ENCODE results near the gene ADARB1.

Gene ADARB1

DNA sequence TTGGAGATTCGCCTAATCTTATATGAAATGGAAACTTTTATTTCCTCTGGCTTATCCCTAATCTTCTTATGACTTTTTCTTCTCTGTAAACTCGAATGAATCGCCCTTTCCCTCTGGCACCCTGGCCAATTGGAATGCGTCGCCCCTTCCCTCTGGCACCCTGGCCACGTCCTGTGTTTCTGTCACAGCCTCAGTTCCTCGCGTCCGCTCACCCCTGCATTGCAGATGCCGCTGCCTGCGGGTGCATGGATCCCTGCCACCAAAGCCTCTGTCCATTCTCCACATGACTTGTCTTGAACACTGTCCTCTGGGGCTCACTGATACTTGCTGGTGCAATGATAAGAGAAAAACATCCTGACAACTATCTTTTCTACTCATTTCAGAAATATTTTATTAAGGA, 104.6 kb downstream of the ADARB1 start:
- no peak overlapping the region for H3K27ac Mint-ChIP-seq
- peaks cover 4% of the 10 kb centered on the region for H3K4me1 Mint-ChIP-seq (ENCODE audit: low read depth)
- DNase-seq, result no peak
- H3K36me3 Mint-ChIP-seq (ENCODE audit: low read depth), result peaks cover 71% of the 10 kb centered on the region
- no peaks in the 10 kb centered on the region for H3K27me3 Mint-ChIP-seq
- H3K9me3 Mint-ChIP-seq, result no peaks in the 10 kb centered on the region
- no peak overlapping the region for H3K4me3 Mint-ChIP-seq

DNA sequence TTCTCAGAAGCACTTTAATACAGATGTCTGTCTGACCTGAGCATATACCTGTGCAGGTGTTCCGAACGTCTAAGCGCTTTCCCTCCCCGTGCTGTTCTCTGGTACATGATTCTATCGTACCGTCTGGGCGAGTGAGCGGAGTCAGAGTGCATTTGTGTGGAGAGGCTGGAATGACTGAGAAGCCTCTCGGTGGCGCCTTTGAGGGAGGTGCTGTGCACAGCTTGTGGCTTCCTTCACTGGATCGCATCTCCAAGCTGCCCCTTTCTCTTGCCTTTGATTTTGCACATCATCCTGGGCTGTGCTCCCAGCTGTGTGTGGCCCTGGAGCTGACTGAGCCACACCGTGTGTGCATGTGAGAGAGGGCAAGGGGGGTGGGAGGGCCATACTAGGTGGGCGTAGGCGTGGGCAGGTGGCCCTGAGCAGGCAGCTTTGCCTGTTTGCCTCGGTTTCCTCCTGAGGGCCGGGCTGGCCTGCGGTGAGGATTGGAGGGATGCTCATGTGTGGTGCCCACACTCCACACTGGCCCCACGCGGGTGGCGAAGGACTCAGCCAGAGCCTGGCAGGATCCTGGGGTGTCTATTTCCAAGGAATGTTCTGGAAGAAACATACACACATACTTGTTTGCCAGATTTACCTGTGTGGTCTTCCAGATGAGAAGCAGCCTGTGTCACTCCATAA, 105.3 kb downstream of the ADARB1 start:
- Mint-ChIP-seq H3K4me1 (ENCODE audit: low read depth) (peaks cover 4% of the 10 kb centered on the region), H3K27me3 (no peaks in the 10 kb centered on the region), H3K27ac (no peak overlapping the region), H3K9me3 (no peaks in the 10 kb centered on the region), H3K4me3 (no peak overlapping the region), H3K36me3 (ENCODE audit: low read depth) (peaks cover 79% of the 10 kb centered on the region)
- no peak for DNase-seq

DNA sequence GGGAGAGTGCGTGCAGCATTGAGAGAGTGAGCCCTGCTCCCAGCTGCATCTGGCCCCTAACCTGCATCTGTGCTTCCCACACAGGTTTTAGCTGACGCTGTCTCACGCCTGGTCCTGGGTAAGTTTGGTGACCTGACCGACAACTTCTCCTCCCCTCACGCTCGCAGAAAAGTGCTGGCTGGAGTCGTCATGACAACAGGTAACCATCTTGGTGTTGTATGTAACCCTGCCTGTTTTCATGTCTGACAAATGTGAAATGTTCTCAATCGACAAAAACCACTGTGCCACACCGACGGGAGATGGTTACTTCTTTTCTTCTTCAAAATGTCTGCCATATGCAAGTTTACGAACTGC, 105.8 kb downstream of the ADARB1 start:
- Mint-ChIP-seq H3K9me3 (no peaks in the 10 kb centered on the region), H3K27me3 (no peaks in the 10 kb centered on the region), H3K4me1 (ENCODE audit: low read depth) (peaks cover 4% of the 10 kb centered on the region), H3K4me3 (no peak overlapping the region), H3K27ac (no peak overlapping the region), H3K36me3 (ENCODE audit: low read depth) (peaks cover 84% of the 10 kb centered on the region)
- no peak for DNase-seq

DNA sequence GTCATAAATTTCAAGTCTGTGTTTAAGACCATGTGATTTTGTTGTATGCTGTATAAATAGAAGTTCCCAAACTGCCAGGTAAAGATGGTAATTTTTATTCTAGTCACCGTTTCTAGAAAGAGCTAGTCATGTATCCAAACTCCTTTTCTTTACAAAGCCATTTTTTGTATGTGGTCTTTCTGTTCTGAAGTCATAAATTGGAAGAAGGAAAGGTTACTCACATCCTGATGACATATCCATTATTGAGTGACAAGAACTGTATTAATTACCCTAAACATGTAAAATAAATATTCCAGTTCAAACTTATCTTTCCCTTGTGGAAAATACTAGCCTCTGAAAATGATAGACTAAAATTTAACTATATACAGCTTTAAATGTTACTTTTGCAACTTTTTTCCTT, 108.6 kb downstream of the ADARB1 start:
- no peaks in the 10 kb centered on the region for H3K27me3 Mint-ChIP-seq
- H3K4me3 Mint-ChIP-seq, result no peak overlapping the region
- peaks cover 86% of the 10 kb centered on the region for H3K36me3 Mint-ChIP-seq (ENCODE audit: low read depth)
- no peak for DNase-seq
- no peaks in the 10 kb centered on the region for H3K4me1 Mint-ChIP-seq (ENCODE audit: low read depth)
- peaks cover 18% of the 10 kb centered on the region for H3K9me3 Mint-ChIP-seq
- H3K27ac Mint-ChIP-seq, result no peak overlapping the region

DNA sequence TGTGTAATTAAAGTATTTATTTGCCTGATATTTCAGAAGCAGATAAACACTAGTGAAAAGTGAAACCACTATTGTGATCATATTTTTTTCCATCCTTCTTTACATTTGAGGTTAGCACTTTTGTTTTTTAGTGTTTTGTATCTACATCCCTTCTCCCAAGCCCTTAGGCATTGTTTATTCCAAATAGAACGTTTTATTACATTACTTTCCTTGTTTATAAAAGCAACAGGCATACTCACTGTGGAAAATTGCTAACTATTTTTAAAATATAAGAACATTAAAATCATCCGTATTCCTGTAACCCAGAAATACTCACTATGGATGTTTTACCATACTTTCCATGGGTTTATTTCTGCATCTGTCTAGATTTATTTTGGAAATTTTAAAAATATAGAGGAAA, 109.5 kb downstream of the ADARB1 start:
- no peak overlapping the region for H3K4me3 Mint-ChIP-seq
- H3K36me3 Mint-ChIP-seq (ENCODE audit: low read depth), result peaks cover 89% of the 10 kb centered on the region
- H3K27me3 Mint-ChIP-seq, result no peaks in the 10 kb centered on the region
- H3K27ac Mint-ChIP-seq, result no peak overlapping the region
- no peaks in the 10 kb centered on the region for H3K4me1 Mint-ChIP-seq (ENCODE audit: low read depth)
- DNase-seq, result no peak
- peaks cover 24% of the 10 kb centered on the region for H3K9me3 Mint-ChIP-seq

DNA sequence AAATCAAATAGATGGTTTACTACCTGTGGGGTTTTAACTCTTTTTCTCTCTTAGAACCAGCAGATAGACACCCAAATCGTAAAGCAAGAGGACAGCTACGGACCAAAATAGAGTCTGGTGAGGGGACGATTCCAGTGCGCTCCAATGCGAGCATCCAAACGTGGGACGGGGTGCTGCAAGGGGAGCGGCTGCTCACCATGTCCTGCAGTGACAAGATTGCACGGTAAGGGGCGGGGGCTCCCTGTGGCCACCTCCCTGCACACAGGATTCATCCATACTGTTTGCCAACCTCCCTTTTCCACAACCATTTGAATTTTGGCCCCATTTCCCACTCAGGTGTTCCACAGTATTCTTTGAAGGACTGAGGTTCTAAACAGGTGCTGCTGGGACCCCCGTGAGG, 110.5 kb downstream of the ADARB1 start:
- Mint-ChIP-seq H3K27ac (no peak overlapping the region), H3K9me3 (peaks cover 30% of the 10 kb centered on the region), H3K4me1 (ENCODE audit: low read depth) (no peaks in the 10 kb centered on the region), H3K36me3 (ENCODE audit: low read depth) (peaks cover 94% of the 10 kb centered on the region), H3K4me3 (no peak overlapping the region), H3K27me3 (no peaks in the 10 kb centered on the region)
- no peak for DNase-seq

DNA sequence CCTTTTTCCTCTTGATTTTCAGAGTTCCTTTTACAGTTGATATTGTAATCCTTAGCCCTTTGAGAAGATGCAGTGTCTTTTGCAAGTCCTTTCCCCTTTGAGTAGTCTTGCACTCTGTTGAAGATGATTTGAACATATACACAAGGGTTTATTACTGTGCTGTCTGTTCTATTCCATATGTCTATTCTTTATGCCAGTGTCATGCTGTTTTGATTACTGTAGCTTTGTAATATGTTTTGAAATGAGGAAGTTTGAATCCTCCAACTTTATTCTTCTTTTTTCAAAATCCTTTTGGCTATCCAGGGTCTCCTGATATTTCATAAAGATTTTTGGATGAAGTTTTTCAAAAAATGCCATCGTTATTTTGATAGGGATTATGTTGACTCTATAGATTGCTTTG, 112.3 kb downstream of the ADARB1 start:
- no peak overlapping the region for H3K27ac Mint-ChIP-seq
- peaks cover 34% of the 10 kb centered on the region for H3K9me3 Mint-ChIP-seq

DNA sequence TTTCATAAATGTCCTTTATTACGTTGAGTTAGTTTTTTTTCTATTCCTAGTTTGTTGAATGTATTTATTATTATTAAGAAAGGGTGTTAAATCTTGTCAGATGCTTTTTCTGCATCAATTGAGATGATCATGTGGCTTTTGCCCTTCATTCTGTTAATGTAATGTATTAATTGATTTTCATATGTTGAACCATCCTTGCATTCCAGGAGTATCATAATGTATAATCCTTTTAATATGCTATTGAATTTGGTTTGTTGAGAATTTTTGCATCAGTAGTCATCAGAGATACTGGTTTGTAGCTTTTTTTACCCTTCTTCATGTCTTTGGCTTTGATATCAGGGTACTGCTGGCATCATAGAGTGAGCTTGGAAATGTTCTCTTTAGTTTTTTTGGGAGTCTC, 113.3 kb downstream of the ADARB1 start:
- Mint-ChIP-seq H3K9me3 (peaks cover 34% of the 10 kb centered on the region), H3K4me1 (ENCODE audit: low read depth) (no peaks in the 10 kb centered on the region), H3K4me3 (no peak overlapping the region), H3K36me3 (ENCODE audit: low read depth) (peaks cover 94% of the 10 kb centered on the region), H3K27me3 (no peaks in the 10 kb centered on the region), H3K27ac (no peak overlapping the region)
- DNase-seq, result no peak

More for the DNA sequence above, 112.3 kb downstream of the ADARB1 start:
- no peak overlapping the region for H3K4me3 Mint-ChIP-seq
- H3K4me1 Mint-ChIP-seq (ENCODE audit: low read depth), result no peaks in the 10 kb centered on the region
- H3K36me3 Mint-ChIP-seq (ENCODE audit: low read depth), result peaks cover 94% of the 10 kb centered on the region
- DNase-seq, result no peak
- H3K27me3 Mint-ChIP-seq, result no peaks in the 10 kb centered on the region

DNA sequence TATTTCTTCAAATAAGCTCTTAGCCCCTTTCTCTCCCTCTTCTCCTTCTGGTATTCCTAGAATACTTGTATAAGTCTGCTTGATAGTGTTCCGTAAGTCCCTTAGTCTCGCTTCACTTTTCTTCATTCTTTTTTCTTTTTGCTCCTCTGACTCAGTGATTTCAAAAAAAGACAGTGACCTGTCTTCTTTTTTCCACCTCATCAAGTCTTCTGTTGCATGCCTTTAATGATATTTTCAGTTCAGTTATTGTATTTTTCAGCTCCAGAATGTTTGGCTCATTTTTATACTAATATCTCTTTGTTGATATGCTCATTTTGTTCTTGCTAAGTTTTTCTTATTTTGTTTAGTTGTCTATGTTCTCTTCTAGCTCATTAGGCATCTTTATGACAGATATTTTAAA, 115.6 kb downstream of the ADARB1 start:
- Mint-ChIP-seq H3K4me3 (no peak overlapping the region), H3K4me1 (ENCODE audit: low read depth) (no peaks in the 10 kb centered on the region), H3K9me3 (peaks cover 34% of the 10 kb centered on the region), H3K27me3 (no peaks in the 10 kb centered on the region), H3K36me3 (ENCODE audit: low read depth) (peaks cover 92% of the 10 kb centered on the region), H3K27ac (no peak overlapping the region)
- no peak for DNase-seq

DNA sequence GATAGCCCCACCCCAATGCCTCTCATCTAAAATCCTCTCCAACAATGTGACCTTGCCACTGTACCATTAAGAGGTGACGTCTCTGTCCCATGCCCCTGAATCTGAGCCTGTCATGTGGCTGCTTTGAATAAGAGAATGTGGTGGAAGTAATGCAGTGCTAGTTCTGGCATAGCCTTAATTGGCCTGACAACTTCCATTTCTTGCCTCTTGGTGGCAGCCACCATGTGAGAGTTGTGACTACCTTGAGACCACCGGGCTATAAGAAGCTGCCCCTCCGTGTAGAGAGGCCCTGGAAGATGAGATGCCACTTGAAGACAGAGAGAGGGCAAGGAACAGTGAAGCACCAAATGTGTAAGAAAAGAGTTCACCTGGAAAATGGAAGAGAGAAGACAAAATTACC, 118.0 kb downstream of the ADARB1 start:
- Mint-ChIP-seq H3K9me3 (peaks cover 22% of the 10 kb centered on the region), H3K27me3 (no peaks in the 10 kb centered on the region), H3K27ac (no peak overlapping the region), H3K36me3 (ENCODE audit: low read depth) (peaks cover 85% of the 10 kb centered on the region), H3K4me1 (ENCODE audit: low read depth) (no peaks in the 10 kb centered on the region), H3K4me3 (no peak overlapping the region)
- no peak for DNase-seq

DNA sequence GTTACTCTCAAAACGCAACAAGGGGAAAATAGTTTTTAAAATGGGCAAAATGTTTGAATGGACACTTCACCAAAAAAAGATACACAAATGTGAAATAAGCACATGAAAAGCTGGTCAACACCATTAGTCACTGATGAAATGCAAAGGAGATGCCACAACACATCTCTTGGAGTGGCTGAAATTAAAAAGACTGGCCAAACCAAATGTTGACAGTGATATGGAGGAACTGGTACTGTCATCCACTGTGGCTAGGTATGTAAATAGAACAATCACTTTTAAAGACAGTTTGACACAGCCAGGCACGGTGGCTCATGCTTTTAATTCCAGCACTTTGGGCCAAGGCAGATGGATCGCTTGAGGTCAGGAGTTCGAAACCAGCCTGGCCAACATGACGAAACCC, 122.2 kb downstream of the ADARB1 start:
- no peak overlapping the region for H3K27ac Mint-ChIP-seq
- no peak for DNase-seq
- peaks cover 57% of the 10 kb centered on the region for H3K36me3 Mint-ChIP-seq (ENCODE audit: low read depth)
- H3K9me3 Mint-ChIP-seq, result no peaks in the 10 kb centered on the region
- H3K4me3 Mint-ChIP-seq, result no peak overlapping the region
- peaks cover 2% of the 10 kb centered on the region for H3K4me1 Mint-ChIP-seq (ENCODE audit: low read depth)
- H3K27me3 Mint-ChIP-seq, result no peaks in the 10 kb centered on the region

DNA sequence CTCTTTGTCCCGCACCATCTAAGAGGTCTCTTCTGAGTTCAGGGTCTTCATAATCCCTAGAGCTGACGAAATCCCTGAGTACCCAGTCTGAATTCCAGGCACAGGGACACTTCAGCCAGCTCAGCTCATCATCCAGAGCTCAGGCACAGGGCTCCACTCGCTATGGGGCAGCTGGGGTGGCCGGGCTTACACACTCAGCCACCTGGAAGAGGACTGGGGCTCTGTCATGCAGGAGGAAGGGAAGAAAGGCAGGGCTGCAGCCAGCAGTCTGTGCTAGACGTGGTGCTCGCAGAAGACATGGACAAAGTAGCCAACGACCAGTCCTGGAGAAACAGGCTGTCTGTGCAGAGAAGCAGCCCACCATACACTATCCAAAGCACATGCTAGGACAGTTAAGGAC, 124.8 kb downstream of the ADARB1 start:
- H3K4me3 Mint-ChIP-seq, result no peak overlapping the region
- no peak for DNase-seq
- H3K27ac Mint-ChIP-seq, result no peak overlapping the region
- no peaks in the 10 kb centered on the region for H3K9me3 Mint-ChIP-seq
- peaks cover 43% of the 10 kb centered on the region for H3K36me3 Mint-ChIP-seq (ENCODE audit: low read depth)
- peaks cover 2% of the 10 kb centered on the region for H3K4me1 Mint-ChIP-seq (ENCODE audit: low read depth)
- no peaks in the 10 kb centered on the region for H3K27me3 Mint-ChIP-seq

DNA sequence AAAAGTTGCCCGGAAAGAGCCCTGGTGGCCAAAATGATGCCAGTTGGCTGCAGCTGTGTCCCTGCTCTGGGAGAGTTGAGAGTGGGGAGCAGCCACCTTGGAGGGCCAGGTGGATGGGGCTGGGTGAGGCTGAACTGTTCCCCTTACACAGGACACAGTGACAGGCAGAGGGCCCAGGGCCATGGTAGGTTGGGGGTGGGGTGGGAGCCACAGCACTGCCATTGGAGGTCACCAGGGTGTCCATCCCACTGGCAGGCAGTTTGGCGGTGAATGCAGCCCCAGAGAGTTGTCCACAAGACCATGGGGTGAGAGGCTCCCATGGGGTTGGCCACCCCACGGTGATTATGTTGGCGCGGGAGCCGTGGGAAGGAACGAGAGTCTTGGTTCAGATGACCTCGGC, 125.7 kb downstream of the ADARB1 start:
- no peak for DNase-seq
- H3K9me3 Mint-ChIP-seq, result no peaks in the 10 kb centered on the region
- H3K4me3 Mint-ChIP-seq, result no peak overlapping the region
- H3K4me1 Mint-ChIP-seq (ENCODE audit: low read depth), result peaks cover 2% of the 10 kb centered on the region
- H3K27me3 Mint-ChIP-seq, result no peaks in the 10 kb centered on the region
- no peak overlapping the region for H3K27ac Mint-ChIP-seq
- H3K36me3 Mint-ChIP-seq (ENCODE audit: low read depth), result peaks cover 44% of the 10 kb centered on the region

DNA sequence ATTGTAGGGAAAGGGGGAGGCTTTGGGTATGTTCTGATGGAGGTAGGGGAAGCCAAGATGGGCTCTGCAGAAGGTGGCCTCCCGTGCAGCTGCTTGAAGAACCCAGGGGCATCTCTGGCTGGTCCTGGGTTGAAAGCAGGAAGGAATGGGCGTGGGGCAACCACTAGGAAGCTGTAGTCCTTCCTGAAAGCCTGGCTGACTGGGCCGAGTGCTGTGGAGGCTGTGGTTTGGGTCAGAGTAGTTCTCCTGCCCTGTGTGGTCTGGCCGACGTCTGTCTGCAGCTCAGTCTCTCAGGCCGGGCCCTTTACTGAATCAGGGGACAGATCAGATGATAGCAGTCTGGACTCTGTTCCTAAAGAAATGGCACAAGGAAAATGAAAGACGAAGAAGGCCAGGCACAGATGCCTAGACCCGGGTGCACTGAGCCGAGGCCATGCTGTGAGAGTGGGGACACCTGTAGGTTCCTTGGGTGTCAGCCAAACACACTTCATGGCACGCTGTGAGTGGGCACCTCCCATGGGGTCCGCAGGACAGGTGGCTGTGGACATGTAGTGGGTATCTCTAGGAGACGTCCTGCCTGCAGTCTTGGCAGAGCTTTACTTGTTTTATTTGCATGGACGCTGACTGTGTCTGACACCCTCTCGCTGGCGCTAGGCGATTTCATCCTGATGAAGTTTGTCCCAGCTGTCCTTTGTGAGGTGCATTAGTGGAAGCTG, 126.4 kb downstream of the ADARB1 start:
- no peaks in the 10 kb centered on the region for H3K9me3 Mint-ChIP-seq
- H3K4me1 Mint-ChIP-seq (ENCODE audit: low read depth), result peaks cover 2% of the 10 kb centered on the region
- no peaks in the 10 kb centered on the region for H3K27me3 Mint-ChIP-seq
- H3K4me3 Mint-ChIP-seq, result no peak overlapping the region
- peaks cover 43% of the 10 kb centered on the region for H3K36me3 Mint-ChIP-seq (ENCODE audit: low read depth)
- no peak overlapping the region for H3K27ac Mint-ChIP-seq
- no peak for DNase-seq

DNA sequence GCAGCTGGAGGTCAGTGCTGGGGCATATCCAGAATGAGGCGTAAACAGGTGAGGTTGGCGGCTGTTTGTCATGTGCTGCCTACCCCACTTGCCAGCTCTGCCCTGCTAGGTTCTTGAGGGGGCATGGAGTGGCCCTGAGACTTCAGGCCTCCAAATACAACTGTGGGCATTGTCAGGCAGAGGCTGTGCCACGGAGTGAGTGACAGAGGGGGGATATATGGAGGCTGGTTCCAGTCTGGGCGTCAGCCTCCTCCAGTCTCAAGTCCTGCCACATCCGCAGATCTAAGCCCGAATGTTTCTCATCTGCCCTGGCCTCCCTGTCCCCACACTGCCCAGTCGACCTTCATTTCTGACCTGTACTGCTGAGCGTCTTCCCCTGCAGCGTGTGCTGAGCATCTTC, 128.0 kb downstream of the ADARB1 start:
- Mint-ChIP-seq H3K9me3 (no peaks in the 10 kb centered on the region), H3K27me3 (no peaks in the 10 kb centered on the region), H3K27ac (no peak overlapping the region), H3K4me1 (ENCODE audit: low read depth) (peaks cover 3% of the 10 kb centered on the region), H3K36me3 (ENCODE audit: low read depth) (peaks cover 46% of the 10 kb centered on the region), H3K4me3 (no peak overlapping the region)
- DNase-seq, result no peak

All from activated T-cell treated with anti-CD3 and anti-CD28 coated beads, Interleukin-2, amount 50 U/mL, for 24 hours (primary cell).